Ishikawa (cell line): ENCODE data around the gene CWF19L1.

Experiments
- CEBPB ChIP-seq: IDR thresholded peaks from 2 replicates; pipeline ENCODE4 v1.6.1; 2012
- CREB1 ChIP-seq: IDR thresholded peaks from 2 replicates; pipeline ENCODE4 v1.6.1; 2012; ENCODE audit warnings: low read depth
- EGR1 ChIP-seq: IDR thresholded peaks from 2 replicates; pipeline ENCODE4 v1.6.1; 2012
- EP300 ChIP-seq: IDR thresholded peaks from 2 replicates; pipeline ENCODE4 v1.6.1; 2012; ENCODE audit warnings: borderline replicate concordance
- TAF1 ChIP-seq: IDR thresholded peaks from 2 replicates; pipeline ENCODE4 v1.6.1; 2012; ENCODE audit warnings: low read depth, mild to moderate bottlenecking
- TEAD4 ChIP-seq: IDR thresholded peaks from 2 replicates; pipeline ENCODE4 v1.6.1; 2012
- TF ChIP-seq, protein P1 (sequence below): IDR thresholded peaks from 2 replicates; pipeline ENCODE4 v1.6.1; 2012; ENCODE audit warnings: low read depth, mild to moderate bottlenecking
- TF ChIP-seq, protein P2 (sequence below): IDR thresholded peaks from 2 replicates; pipeline ENCODE4 v1.6.1; 2012

DNA sequence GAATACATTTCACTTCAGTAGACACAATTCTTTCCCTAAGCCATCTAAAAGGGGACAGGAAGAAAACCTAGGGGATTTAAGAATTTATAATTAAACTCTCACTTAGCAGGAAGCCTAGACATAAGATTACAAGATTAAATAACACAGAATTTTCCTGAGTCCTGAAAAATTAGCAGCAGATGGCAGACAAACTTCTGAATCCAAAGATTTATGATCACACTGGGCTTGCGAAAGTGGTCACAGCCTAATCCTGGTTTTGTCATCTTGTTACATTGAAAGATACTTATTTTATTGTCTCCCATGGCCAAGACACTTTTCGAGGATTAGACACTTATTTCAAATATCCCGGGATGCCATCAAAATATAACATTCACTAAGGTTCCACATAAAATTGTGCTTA lies 84.5 kb downstream of the CWF19L1 start:
- no peak for TF ChIP-seq TAF1
- no peak for TF ChIP-seq EGR1
- no peak for TF ChIP-seq EP300
- TF ChIP-seq, protein P1, sequence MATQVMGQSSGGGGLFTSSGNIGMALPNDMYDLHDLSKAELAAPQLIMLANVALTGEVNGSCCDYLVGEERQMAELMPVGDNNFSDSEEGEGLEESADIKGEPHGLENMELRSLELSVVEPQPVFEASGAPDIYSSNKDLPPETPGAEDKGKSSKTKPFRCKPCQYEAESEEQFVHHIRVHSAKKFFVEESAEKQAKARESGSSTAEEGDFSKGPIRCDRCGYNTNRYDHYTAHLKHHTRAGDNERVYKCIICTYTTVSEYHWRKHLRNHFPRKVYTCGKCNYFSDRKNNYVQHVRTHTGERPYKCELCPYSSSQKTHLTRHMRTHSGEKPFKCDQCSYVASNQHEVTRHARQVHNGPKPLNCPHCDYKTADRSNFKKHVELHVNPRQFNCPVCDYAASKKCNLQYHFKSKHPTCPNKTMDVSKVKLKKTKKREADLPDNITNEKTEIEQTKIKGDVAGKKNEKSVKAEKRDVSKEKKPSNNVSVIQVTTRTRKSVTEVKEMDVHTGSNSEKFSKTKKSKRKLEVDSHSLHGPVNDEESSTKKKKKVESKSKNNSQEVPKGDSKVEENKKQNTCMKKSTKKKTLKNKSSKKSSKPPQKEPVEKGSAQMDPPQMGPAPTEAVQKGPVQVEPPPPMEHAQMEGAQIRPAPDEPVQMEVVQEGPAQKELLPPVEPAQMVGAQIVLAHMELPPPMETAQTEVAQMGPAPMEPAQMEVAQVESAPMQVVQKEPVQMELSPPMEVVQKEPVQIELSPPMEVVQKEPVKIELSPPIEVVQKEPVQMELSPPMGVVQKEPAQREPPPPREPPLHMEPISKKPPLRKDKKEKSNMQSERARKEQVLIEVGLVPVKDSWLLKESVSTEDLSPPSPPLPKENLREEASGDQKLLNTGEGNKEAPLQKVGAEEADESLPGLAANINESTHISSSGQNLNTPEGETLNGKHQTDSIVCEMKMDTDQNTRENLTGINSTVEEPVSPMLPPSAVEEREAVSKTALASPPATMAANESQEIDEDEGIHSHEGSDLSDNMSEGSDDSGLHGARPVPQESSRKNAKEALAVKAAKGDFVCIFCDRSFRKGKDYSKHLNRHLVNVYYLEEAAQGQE: no peak
- TF ChIP-seq CREB1: no peak
- no peak for TF ChIP-seq TEAD4
- TF ChIP-seq, protein P2, sequence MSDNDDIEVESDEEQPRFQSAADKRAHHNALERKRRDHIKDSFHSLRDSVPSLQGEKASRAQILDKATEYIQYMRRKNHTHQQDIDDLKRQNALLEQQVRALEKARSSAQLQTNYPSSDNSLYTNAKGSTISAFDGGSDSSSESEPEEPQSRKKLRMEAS: no peak
- TF ChIP-seq CEBPB: no peak
